PC-9 (cell line): ENCODE data around the gene YEATS2. TPM values are rescaled to one million over a fixed set of nuclear protein-coding genes. Genes with fewer than 3 reads are reported as not detected.

Experiments used
- BruUV-seq: library from RNA; stranded (reverse); fragments of 400-500 nt; replicated peaks from 2 replicates; lab custom pipeline; 2021; lab: Mats Ljungman, UMichigan
- CTCF ChIA-PET: fragments of 300-600 bp; sonication (Branson Sonifier 250); formaldehyde crosslinking; loops from one replicate; lab custom pipeline; 2022; ENCODE audit warnings: antibody characterized with exemption; lab: Charles Lee
- POLR2A ChIA-PET: fragments of 300-600 bp; sonication (Branson Sonifier 250); formaldehyde crosslinking; loops from one replicate; lab custom pipeline; 2022; ENCODE audit warnings: antibody characterized with exemption; ENCODE audit not compliant: unreplicated experiment; lab: Charles Lee
- DNase-seq, 2 experiments: peaks; one replicate each; pipeline versions ENCODE4 v3.0.0 to v3.0.0-alpha.2; 2015 to 2022; ENCODE audit warnings: mixed read lengths in 1 of 2
- H2AFZ ChIP-seq: fragments of 200-600 bp; sonication (generic); 2 replicates; pipeline ENCODE4 v1.8.1; 2017; ENCODE audit warnings: antibody characterized with exemption
- H3F3A ChIP-seq: fragments of 200-600 bp; sonication (generic); 2 replicates; pipeline ENCODE4 v1.8.1; 2017; ENCODE audit warnings: antibody characterized with exemption, mild to moderate bottlenecking, low read depth; ENCODE audit not compliant: insufficient read depth
- H3K27ac ChIP-seq: fragments of 200-600 bp; sonication (generic); 2 replicates; pipeline ENCODE4 v1.6.1; 2016; ENCODE audit warnings: mixed run types
- H3K27me3 ChIP-seq: fragments of 200-600 bp; sonication (generic); 2 replicates; pipeline ENCODE4 v1.6.1; 2016; ENCODE audit warnings: low read depth, mixed run types; ENCODE audit not compliant: insufficient read depth
- H3K36me3 ChIP-seq: fragments of 200-600 bp; sonication (generic); 2 replicates; pipeline ENCODE4 v1.6.1; 2016; ENCODE audit warnings: low read depth, mixed run types
- H3K4me1 ChIP-seq: fragments of 200-600 bp; sonication (generic); replicated peaks from 2 replicates; pipeline ENCODE4 v1.6.1; 2016; ENCODE audit warnings: mixed run types; ENCODE audit not compliant: insufficient read depth
- H3K4me2 ChIP-seq: fragments of 200-600 bp; sonication (generic); 2 replicates; pipeline ENCODE4 v1.6.1; 2017; ENCODE audit warnings: mixed run types
- H3K4me3 ChIP-seq: fragments of 200-600 bp; sonication (generic); 2 replicates; pipeline ENCODE4 v1.6.1; 2016; ENCODE audit warnings: mixed run types
- H3K79me2 ChIP-seq: fragments of 200-600 bp; sonication (generic); 2 replicates; pipeline ENCODE4 v1.6.1; 2017; ENCODE audit warnings: low read depth, mixed run types
- H3K9me2 ChIP-seq: fragments of 200-600 bp; sonication (generic); 2 replicates; pipeline ENCODE4 v1.8.1; 2017; ENCODE audit warnings: mild to moderate bottlenecking; ENCODE audit not compliant: insufficient read depth
- H3K9me3 ChIP-seq: fragments of 200-600 bp; sonication (generic); 2 replicates; pipeline ENCODE4 v1.8.1; 2016; ENCODE audit warnings: low read depth; ENCODE audit not compliant: insufficient read depth
- H4K20me1 ChIP-seq: fragments of 200-600 bp; sonication (generic); 2 replicates; pipeline ENCODE4 v1.8.1; 2017; ENCODE audit not compliant: insufficient read depth
- EZH2 ChIP-seq: fragments of 200-600 bp; sonication (generic); IDR thresholded peaks from 2 replicates; pipeline ENCODE4 v1.8.0; 2017; ENCODE audit warnings: antibody characterized with exemption, low read depth
- intact Hi-C: fragments of 100-400 bp; cut with micrococcal nuclease; formaldehyde crosslinking; loops from one replicate; pipeline ENCODE4 v1.10.0; 2022; ENCODE audit not compliant: unreplicated experiment
- total RNA-seq: library from RNA; stranded (reverse); gene quantifications from 2 replicates; pipeline ENCODE4 v1.2.3, GENCODE V29; 2021
- TF ChIP-seq, protein P1 (sequence below): fragments of 200-600 bp; sonication (generic); conservative IDR thresholded peaks from 2 replicates; pipeline ENCODE4 v1.6.1; 2017; ENCODE audit warnings: mixed run types, antibody characterized with exemption, mild to moderate bottlenecking, moderate library complexity

The YEATS2 gene
- total RNA-seq, 1 experiment from 2014 or later: 37.2 TPM

GRCh38 chr3:183690402-183690995 is 7.1 kb upstream of the YEATS2 start:
- Histone ChIP-seq H3K27me3 (no peaks in the 10 kb centered on the region), H3K79me2 (no peaks in the 10 kb centered on the region), H3K36me3 (no peaks in the 10 kb centered on the region), H3K4me2 (no peak overlapping the region), H3K27ac (no peak overlapping the region), H3K9me2 (no peaks in the 10 kb centered on the region), H4K20me1 (no peaks in the 10 kb centered on the region), H2AFZ (no peak overlapping the region), H3K4me3 (no peak overlapping the region), H3K4me1 (peaks cover 14% of the 10 kb centered on the region), H3F3A (peaks cover 4% of the 10 kb centered on the region; the same call in 1 of the 2 replicates), H3K9me3 (no peaks in the 10 kb centered on the region)
- CTCF ChIA-PET: no interaction called here
- DNase-seq: no peak
- intact Hi-C loops: no loop called here
- POLR2A ChIA-PET: no interaction called here
- TF ChIP-seq EZH2: no peak
- TF ChIP-seq, protein P1, sequence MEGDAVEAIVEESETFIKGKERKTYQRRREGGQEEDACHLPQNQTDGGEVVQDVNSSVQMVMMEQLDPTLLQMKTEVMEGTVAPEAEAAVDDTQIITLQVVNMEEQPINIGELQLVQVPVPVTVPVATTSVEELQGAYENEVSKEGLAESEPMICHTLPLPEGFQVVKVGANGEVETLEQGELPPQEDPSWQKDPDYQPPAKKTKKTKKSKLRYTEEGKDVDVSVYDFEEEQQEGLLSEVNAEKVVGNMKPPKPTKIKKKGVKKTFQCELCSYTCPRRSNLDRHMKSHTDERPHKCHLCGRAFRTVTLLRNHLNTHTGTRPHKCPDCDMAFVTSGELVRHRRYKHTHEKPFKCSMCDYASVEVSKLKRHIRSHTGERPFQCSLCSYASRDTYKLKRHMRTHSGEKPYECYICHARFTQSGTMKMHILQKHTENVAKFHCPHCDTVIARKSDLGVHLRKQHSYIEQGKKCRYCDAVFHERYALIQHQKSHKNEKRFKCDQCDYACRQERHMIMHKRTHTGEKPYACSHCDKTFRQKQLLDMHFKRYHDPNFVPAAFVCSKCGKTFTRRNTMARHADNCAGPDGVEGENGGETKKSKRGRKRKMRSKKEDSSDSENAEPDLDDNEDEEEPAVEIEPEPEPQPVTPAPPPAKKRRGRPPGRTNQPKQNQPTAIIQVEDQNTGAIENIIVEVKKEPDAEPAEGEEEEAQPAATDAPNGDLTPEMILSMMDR: no peak
- BruUV-seq: no TSS peak

- no peaks in the 10 kb centered on the region for H3K27me3 ChIP-seq
- peaks cover 18% of the 10 kb centered on the region for H3K4me1 ChIP-seq
- H3K9me2 ChIP-seq: no peaks in the 10 kb centered on the region
- ChIA-PET POLR2A (interaction anchor here (0.6 kb wide), 1 partner anchor 40 kb away, joined by 3 read pairs; no protein-coding TSS in a partner anchor), CTCF (no interaction called here)
- no peaks in the 10 kb centered on the region for H4K20me1 ChIP-seq
- peak; percentile 56 to 92 for DNase-seq
- H3K4me2 ChIP-seq: peak overlapping the region; percentile 20
- intact Hi-C loops: no loop called here
- peaks cover 4% of the 10 kb centered on the region; the same call in 1 of the 2 replicates for H3F3A ChIP-seq
- 0 out of 2 replicates have a peak overlapping the region, but pooled peaks have one; percentile 11 for H3K27ac ChIP-seq
- no TSS peak for BruUV-seq
- H3K9me3 ChIP-seq: no peaks in the 10 kb centered on the region
- H3K79me2 ChIP-seq: no peaks in the 10 kb centered on the region
- no peak overlapping the region; the same call in 1 of the 2 replicates for H2AFZ ChIP-seq
- no peak overlapping the region for H3K4me3 ChIP-seq
- TF ChIP-seq, protein P1: no peak
- TF ChIP-seq EZH2: no peak
- H3K36me3 ChIP-seq: no peaks in the 10 kb centered on the region
Observed at GRCh38 chr3:183692436-183692835, 5.2 kb upstream of the YEATS2 start.

- H3K4me2 ChIP-seq: no peak overlapping the region
- H3K36me3 ChIP-seq: no peaks in the 10 kb centered on the region
- H3K4me1 ChIP-seq: peaks cover 33% of the 10 kb centered on the region
- H2AFZ ChIP-seq: no peak overlapping the region
- ChIA-PET CTCF (interaction anchor here (0.6 to 0.7 kb wide), 3 partner anchors 10 to 111 kb away, joined by 3 to 4 read pairs (median 4); no protein-coding TSS in a partner anchor), POLR2A (interaction anchor here (0.6 kb wide), 2 partner anchors 115 to 566 kb away, joined by 3 read pairs; partner anchors contain the start of gene CAMK2N2)
- no peak overlapping the region for H3K27ac ChIP-seq
- no peak overlapping the region for H3K4me3 ChIP-seq
- no peaks in the 10 kb centered on the region for H3K9me3 ChIP-seq
- BruUV-seq: no TSS peak
- H3K9me2 ChIP-seq: no peaks in the 10 kb centered on the region
- intact Hi-C loops: no loop called here
- peaks cover 29% of the 10 kb centered on the region for H3K79me2 ChIP-seq
- DNase-seq: peak in 1 of 2 experiments; percentile 46
- no peaks in the 10 kb centered on the region for H4K20me1 ChIP-seq
- H3K27me3 ChIP-seq: no peaks in the 10 kb centered on the region
- TF ChIP-seq, protein P1: no peak
- H3F3A ChIP-seq: peaks cover 4% of the 10 kb centered on the region; the same call in 1 of the 2 replicates
Observed at GRCh38 chr3:183695569-183696364, 1.8 kb upstream of the YEATS2 start.
